HG02884 (cell line): ENCODE results near the gene TTC7B.

ENCODE experiments used
- ATAC-seq: cut with Tn5 transposase; IDR thresholded peaks from one replicate; pipeline ENCODE4 v1.9.1; 2021; ENCODE audit warnings: mild to moderate bottlenecking, moderate library complexity; ENCODE audit not compliant: unreplicated experiment

The TTC7B gene

GRCh38 chr14:90715993-90716392 lies 100.2 kb downstream of the TTC7B start:
- no peak for ATAC-seq

DNA sequence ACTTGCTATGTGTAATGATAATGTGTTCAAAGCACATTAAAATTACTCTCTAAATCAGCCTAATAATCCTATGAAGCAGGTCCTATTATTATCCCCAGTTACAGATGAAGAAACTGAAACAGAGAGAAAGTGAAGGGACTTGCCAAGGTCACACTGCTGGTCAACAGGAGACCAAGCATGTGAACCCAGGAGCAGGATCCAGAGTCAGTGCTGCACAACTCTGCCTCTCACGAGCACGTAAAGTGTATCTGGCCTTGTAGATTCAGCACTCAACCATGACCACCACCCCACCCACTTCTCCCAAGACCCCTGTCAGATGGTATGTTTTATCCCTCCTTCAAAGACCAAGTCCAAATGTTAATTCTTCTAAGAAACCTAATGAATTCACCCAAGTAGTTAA lies 100.7 kb downstream of the TTC7B start:
- no peak for ATAC-seq

GRCh38 chr14:90714811-90715210 lies 101.4 kb downstream of the TTC7B start:
- no peak for ATAC-seq

- ATAC-seq: no peak
These were observed 111.4 kb downstream of the TTC7B start for GRCh38 chr14:90704738-90705392.

- no peak for ATAC-seq
These were observed 112.1 kb downstream of the TTC7B start for GRCh38 chr14:90703841-90704737.

DNA sequence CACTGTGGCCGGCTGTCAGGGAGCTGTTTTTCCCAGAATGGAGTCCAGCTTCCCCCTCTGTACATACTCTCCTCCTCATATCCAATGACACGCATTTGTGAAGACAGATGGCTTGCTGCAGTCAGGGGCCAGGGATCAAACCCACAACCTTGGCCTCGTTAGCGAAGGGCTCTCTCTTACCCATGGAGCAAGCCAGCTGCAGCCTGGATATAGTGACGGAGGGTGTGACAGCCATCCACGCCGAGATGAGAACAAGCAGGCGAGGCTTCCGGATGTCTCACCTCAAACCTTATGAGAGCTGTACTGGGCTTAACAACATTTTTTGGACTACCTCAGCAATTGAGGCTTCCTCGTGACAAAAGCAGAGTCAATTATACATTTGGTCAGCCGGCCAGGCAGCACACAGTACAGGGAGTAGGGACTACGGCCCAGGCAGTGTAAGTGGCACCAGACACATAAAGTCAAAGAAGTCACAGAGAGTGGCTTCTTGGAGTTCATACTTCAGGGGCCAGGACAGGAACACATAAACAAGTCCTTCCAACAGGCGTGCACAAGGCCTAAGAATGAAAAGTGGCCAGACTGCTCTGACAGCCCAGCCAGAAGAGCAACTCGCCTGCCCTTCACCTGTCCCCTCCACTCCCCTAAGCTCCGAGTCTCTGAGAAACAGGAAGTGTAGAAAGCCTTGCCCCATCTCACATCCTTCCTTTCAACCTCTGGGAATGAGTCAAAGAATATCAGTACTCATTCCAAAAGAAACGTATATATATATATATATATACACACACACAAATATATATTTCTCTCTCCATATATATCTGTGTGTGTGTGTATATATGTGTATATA lies 115.1 kb downstream of the TTC7B start:
- no peak for ATAC-seq

DNA sequence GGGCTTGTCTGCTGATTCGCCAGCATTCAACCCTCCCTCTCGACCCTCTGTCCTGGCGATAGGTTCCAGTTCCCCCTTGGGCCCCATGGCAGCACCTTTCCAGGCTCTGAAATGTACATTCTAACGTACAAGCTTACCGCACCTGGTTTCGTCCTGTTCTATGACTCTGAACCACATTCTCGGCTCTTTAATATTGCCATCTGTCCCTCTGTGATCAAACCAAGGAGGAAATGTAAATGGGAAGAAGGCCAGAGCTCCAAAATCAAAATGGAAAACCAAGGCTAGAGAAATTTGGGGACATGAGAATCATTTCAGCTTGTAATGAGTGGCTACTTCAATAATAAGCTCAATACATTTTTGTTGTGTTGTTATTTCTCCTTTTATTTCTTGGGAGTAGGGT lies 117.2 kb downstream of the TTC7B start:
- no peak for ATAC-seq

DNA sequence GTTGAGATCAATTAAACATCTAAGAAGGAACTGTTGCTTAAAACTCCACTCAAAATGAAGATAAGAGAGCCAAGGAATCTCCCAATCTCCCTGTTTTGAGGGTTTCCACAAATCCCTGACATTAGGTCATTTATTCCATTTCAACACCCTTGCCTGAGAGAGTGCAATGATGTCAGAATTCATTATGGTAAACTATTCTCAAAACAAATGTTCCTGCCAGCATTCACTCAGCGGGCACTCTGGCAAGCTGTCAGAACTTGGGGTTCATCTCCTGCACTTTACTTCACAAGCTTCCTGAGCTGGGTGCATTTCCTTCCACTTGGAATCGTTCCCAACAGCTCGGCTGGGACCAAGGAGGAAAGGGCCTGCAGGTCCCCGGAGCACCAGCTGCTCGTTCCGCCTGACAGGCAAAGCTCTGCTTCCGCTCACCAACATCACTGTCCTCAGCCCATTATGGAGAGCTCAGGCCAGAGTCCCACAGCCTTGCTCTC lies 117.8 kb downstream of the TTC7B start:
- ATAC-seq: no peak

DNA sequence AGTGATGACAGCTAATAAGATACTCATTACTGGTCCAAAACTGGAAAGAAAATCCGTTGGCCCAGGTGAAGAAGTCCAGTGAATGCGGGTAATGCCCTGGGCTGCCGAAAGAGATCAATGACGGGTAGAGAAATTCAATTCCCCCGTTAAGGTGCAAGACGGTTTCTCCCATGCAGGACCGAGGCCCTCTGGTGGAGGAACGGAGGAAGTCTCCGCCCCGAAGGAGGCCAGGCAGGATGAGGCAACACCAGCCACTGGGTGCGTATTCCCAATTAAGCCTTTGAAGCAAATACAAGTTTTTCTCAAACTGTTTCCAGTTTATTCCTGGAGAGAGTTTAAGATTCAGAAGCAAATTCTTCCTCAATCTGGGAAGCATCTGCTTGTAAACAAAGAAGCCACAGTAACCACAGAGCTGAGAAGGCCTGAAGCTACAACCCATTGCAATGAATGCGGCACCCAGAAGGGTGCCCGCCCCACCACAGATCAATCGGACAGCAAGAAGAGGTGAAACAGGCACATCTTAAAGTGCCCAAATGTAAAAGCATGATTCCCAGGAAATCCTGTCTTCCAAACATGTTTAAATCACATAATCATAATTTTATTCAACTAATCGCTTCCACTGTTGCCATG lies 118.5 kb downstream of the TTC7B start:
- peak; percentile 74 for ATAC-seq

DNA sequence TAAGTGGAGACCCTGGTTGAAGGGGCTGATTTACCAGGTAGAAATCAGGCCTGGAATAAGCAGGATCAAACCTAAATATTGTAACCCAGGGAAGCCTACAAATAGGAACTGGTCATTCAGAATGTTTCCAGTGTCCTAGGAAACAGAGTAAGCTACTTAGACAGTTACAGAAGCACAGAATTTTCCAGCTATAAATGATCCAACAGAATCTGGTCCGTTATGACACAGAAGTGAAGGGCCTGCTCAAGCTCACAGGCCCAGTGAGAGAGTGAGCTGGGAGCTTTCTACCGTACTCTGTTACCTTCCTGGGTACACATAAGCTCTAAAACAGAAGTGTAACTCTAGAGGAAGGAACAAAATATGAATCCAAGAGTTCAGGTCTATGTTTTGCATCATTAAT lies 119.1 kb downstream of the TTC7B start:
- ATAC-seq: no peak

GRCh38 chr14:90696720-90697119 lies 119.5 kb downstream of the TTC7B start:
- ATAC-seq: no peak

DNA sequence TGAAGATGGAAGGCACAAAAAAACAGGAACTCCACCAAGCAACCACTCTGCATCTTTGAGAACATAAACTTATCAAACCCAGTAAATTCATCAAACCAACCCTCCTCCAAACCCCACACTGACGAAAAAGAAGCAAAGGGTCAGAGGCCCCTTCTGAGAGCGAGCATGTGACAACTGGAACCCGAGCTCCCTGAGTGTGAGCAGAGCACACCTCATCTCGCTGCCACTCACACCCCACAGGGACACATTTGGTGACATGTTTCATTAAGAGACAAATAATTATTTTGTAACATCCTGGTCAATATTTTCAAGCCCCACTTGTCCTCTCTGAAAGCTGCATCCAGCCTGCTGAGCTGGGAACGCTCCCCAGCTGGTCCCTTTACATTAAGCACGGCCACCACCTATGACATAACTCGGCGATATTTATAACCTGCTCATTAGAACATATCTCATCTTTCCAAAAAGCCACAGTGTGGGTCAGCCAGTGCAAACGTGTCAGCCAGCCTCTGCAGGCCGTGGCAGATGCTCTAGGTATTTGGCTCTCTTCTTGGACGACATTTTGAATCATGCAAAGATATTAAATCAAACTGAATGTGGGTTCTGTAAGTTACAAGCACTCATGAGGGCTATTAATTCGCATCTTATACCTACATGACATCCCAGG lies 120.1 kb downstream of the TTC7B start:
- no peak for ATAC-seq

GRCh38 chr14:90693413-90693812 lies 122.8 kb downstream of the TTC7B start:
- no peak for ATAC-seq

DNA sequence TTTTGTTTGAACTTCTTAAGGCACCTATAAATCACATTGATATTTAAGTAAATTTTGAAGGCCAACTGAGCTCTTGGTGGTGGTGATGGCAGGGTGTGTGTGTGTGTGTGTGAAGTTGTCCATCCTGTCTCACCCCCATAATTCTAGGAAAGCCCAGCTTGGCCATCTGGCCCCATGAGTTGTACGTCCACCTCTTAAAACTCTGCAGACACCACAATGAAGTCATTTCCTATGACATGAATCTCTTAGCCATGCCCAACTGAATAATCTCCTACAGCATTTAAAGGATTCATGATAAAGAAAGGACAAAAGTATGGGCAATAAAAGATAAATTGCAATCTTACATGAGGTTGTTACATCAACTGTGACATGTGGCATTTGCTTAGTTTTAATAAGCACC lies 123.4 kb downstream of the TTC7B start:
- ATAC-seq: no peak

- no peak for ATAC-seq
These were observed 124.2 kb downstream of the TTC7B start for GRCh38 chr14:90692061-90692460.

DNA sequence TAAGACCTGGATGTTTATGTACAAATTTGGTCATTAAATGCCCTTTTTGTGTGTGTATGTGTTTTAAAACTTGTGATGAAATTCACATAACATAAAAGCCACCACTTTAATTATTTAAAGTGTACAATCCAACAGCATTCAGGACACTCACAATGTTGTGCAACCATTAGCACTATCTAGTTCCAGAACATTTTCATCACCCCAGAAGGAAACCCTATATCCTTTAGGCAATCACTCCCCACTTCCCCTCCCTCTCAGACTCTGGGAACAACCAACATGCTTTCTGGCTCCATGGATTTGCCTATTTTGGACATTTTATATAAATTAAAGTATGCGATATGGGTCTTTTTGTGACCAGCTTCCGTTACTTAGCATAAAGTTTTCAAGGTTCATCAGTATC lies 124.6 kb downstream of the TTC7B start:
- no peak for ATAC-seq

DNA sequence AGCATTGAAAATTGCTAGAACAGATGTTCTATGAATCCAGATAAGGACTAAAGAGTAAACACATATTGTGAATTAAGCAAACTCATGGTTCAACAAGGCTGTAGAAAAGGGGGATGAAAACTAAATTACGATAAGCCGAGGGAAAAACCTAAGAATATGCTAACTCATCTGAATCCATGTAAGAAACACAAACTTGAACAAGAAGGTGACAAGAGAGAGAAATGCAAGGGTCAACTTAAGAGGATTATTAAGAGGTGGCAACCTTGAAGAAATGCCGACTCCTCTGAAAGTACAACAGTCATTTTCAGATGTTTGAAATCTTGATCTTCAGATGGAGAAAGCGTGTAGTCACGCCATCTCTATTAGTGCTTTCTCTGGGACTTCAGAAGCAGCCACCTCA lies 128.6 kb downstream of the TTC7B start:
- ATAC-seq: no peak

GRCh38 chr14:90682615-90683014 lies 133.6 kb downstream of the TTC7B start:
- ATAC-seq: no peak

GRCh38 chr14:90681929-90682328 lies 134.3 kb downstream of the TTC7B start:
- no peak for ATAC-seq

DNA sequence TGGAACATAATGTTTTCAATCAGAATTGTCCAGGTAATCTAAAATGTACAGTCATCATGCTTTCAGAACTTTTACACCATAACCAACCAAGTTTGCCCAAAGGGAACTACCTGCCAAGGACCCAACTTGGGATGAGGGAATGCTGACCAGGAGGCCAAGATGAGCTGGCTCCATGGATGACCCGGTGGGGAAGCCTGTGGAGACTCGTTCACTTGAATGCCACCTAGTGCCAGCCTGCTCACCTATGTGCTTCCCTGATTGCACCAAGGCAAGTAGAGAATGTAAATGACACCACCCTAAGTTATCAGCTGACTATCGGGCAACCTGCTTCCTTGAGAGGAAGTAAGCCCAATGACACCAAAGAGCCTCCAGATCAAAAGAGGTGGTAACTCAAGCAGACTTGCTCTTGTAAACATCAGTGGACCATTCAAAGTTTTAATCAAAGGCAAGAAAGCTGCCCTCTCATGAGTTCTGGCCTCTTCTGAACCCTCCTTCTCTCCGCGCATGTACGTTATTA lies 137.3 kb downstream of the TTC7B start:
- ATAC-seq: no peak
